Stimulated activated CD4-positive, alpha-beta T cell treated with anti-CD3 and anti-CD28 coated beads, Interleukin-2, amount 100 ng/mL, for 4 hours (primary cell): ENCODE measurements around the gene RCOR1.
"Not testable (repeated sequence)": the region's sequence is repeated elsewhere in the genome, so short reads cannot be mapped to it uniquely, and the experiment has no call there.

ENCODE experiments used
- DNase-seq: peaks from one replicate; pipeline ENCODE4 v3.0.0-alpha.2; 2020; ENCODE audit warnings: low read depth

The RCOR1 gene

DNA sequence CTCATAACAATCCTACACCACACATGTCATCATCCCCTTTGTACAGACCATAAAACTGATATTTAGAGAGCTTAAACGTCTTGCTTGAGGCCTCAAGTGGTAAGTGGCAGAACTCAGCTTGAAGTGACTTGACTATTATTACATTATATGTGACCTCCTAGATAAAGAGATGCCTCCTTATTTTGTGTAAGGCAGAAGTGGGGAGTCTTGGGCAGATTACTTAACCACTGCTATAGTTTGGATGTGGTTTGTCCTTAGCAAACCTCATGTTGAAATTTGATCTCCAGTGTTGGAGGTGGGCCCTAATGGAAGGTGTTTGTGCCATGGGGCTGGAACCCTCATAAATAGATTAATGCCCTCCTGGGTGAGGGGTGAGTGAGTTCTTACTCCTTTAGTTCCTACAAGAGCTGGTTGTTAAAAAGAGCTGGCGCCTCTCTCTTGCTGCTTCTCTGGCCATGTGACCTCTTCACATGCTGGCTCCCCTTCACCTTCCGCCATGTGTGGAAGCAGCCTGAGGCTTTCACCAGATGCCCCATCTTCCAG is 37.4 kb downstream of the RCOR1 start:
- DNase-seq = no peak

DNA sequence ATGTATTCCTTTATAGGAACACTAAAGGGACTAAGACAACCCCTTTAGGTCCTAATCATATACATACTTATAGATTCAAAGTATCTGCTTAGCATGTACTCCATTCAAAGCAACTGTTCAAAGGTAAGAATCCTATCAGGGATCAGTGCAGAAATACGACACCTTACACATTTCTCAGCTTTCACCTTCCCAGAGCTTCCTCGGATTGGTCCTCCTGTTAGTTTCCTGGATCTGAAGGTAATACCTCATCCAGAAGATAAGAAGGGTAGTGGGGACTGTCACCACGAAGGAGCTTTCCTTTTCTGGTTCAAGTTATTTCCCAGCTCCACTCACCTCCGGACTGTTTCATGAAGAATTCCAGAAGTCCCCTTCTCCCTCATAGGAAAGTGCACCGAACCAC is 38.0 kb downstream of the RCOR1 start:
- DNase-seq = no peak

DNA sequence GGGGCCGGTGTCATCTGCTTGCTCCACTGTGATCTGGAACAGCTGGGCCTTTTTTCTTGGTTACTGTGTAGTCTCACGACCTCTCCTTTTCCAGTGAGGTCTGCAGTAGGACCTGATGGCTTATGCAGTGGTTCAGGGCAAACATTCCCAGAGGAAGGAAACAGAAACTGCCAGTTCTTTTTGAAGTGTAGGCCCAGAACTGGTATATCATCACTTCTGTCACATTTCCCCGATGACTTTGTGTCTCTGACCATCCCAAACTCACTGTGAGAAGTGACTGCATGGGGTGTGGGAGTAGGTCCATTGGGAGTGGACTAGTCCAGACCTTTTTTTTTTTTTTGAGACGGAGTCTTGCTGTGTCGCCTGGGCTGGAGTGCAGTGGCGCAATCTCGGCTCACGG is 38.4 kb downstream of the RCOR1 start:
- no peak for DNase-seq

DNA sequence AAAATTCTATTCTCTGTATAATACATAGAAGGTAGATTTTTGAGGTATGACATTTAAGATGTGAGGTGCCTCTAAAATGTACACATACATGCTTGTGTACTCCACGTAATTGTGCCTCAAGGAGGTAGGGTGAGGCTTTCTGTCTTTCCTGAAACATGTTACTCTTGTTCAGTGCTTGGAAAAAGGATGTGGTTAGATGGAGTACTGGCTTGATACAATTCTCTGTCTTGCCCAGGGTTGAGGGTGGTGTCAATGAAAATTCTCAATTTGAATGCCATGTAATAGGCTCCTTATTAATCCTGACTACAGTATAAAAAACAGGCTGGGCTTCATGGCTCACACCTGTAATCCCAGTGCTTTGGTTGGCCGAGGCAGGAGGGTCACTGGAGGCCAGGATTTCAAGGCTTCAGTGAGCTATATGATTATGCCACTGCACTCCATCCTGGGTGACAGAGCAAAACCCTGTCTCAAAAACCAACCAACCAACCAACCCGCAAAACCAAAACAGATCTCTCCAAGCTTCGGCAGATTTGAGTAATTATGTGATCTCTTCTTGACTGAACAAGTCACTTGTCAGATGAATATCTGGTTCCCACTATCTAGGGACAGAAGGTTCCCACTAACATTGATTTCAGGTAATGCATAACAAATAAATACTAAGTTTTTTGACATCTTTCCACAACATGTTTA is 41.6 kb downstream of the RCOR1 start:
- DNase-seq = no peak

- not testable (repeated sequence) for DNase-seq
Observed at GRCh38 chr14:102639611-102640010, 47.2 kb downstream of the RCOR1 start.

GRCh38 chr14:102644523-102644922 is 52.1 kb downstream of the RCOR1 start:
- no peak for DNase-seq

DNA sequence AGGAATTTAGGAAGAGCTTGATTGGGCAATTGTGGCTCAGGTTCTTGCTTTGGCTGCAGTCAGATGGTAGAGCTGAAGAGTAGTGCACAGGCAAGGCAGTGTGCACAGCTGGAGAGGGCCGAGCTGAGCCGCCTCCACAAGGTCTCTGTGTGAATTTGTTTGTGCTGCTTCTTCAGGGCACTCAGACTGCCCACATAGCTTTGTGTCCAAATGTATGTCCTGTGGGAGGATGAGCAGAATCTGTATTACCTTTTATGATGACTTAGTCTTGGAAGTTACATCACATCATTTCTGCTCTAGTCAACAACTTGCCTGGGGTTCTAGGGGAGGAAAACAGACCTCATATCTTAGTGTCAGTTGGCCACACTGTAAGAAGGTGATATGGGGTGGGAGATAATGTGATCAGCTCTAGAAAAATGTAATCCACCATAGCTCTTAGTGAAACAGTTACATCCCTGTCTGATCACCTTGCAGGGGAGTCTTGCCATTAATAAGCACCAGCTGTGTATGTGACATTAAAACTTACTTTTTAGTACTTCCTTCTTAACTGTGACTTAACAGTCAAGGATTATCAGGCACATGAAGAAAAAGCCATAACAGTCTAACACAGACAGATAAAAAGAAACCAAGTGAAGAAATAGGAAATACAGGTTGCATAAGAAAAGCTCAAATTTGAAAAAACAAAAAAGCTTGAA is 53.4 kb downstream of the RCOR1 start:
- no peak for DNase-seq

- no peak for DNase-seq
Observed at GRCh38 chr14:102646615-102647014, 54.2 kb downstream of the RCOR1 start.

DNA sequence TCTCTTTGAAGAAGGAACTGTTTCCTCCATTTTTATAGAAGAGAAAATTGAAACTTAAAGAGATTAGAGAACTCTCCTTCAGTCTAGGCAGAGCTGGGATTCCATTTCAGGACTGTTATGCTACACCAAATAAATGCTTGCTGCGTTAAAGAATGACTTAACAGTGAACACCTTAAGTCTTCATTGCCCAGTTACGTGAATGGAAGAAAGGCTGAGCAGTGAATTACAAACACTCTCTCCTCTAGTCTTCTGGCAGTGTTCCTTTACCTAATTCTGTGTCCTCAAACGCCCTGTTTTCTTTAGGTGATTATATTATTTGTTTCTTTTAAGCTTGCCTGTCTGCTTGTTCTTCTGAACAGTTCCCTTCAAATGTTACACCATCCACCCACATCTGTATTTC is 59.7 kb downstream of the RCOR1 start:
- DNase-seq = no peak

GRCh38 chr14:102654298-102654697 is 61.8 kb downstream of the RCOR1 start:
- DNase-seq = no peak

GRCh38 chr14:102655137-102655536 is 62.7 kb downstream of the RCOR1 start:
- DNase-seq = no peak

DNA sequence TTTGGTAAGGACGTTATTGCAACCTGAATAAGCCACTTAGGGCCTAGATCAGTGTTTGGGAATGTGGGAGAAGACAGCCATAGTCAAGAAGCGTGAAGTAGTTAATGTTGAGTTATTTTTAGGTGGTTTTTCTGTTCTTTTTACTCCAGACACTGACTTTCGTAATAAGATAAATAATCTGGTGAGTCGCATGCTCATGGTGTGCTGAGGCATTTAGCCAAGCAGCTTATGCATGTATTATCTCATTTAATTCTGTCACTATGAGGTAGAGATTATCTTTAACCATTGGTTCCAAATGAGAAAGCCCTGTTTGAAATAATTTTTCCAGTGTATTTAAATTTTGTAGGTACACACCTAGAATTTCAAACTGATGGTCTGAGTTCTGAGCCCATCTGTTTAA is 67.3 kb downstream of the RCOR1 start:
- DNase-seq = no peak

- no peak for DNase-seq
Observed at GRCh38 chr14:102661614-102662013, 69.2 kb downstream of the RCOR1 start.

GRCh38 chr14:102662636-102663430 is 70.4 kb downstream of the RCOR1 start:
- no peak for DNase-seq

- DNase-seq = no peak
Observed at GRCh38 chr14:102663440-102663839, 71.0 kb downstream of the RCOR1 start.

DNA sequence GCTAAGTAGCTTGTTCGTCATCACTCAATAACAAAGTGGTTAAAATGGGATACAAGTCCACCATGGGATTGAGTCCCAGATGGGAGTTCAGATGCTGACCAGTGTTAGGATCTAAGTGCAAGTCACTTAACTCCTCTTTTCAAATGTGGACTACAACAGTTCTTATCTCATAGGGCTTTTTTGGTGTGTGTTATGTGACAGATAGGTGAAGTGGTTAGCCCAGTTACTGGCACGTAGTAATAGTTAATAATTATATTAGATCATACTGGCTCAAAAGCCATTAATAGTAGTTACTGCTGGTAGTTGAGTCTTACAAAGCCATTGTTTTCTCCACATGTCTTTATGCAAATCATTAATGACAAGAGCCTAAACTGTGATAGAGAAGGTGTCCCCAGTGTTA is 73.2 kb downstream of the RCOR1 start:
- no peak for DNase-seq

GRCh38 chr14:102666635-102667034 is 74.2 kb downstream of the RCOR1 start:
- no peak for DNase-seq

GRCh38 chr14:102667703-102668102 is 75.3 kb downstream of the RCOR1 start:
- DNase-seq = no peak

- DNase-seq = no peak
Observed at GRCh38 chr14:102668291-102668873, 75.9 kb downstream of the RCOR1 start.

DNA sequence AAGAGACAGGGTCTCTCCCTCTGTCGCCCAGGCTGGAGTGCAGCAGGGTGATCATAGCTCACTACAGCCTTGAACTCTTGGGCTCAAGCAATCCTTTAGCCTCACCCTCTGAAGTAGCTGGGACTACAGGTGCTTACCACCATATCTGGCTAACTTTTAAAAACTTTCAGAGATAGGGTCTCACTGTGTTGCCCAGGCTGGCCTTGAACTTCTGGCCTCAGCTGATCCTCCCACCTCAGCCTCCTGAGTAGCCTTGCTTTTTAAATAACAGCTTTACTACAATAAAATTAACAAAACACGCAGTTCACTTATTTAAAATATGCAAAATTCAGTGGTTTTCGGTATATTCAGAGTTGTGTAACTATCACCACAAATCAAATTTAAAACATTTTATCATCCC is 79.0 kb downstream of the RCOR1 start:
- DNase-seq = no peak

- DNase-seq = no peak
Observed at GRCh38 chr14:102672410-102672960, 80.0 kb downstream of the RCOR1 start.

GRCh38 chr14:102675396-102675795 is 82.9 kb downstream of the RCOR1 start:
- DNase-seq = no peak
